Activated CD8-positive, alpha-beta memory T cell treated with anti-CD3 and anti-CD28 coated beads for 36 hours (primary cell): ENCODE results near the gene PAEP. TPM values are rescaled to one million over a fixed set of nuclear protein-coding genes. Genes with fewer than 3 reads are reported as not detected.

Experiments
- CTCF ChIA-PET: fragments of 350-600 bp; sonication (Branson Sonifier 250); formaldehyde crosslinking; loops from one replicate; lab custom pipeline; 2021; ENCODE audit warnings: antibody characterized with exemption; lab: Charles Lee
- POLR2A ChIA-PET: fragments of 350-600 bp; sonication (Branson Sonifier 250); formaldehyde crosslinking; loops from one replicate; lab custom pipeline; 2021; ENCODE audit warnings: antibody characterized with exemption; lab: Charles Lee
- total RNA-seq, 2 experiments: library from RNA; stranded (reverse); gene quantifications; one replicate each; pipeline ENCODE4 v1.2.3, GENCODE V29; 2021

PAEP gene
- total RNA-seq, 2 experiments from 2014 or later, result not detected

- POLR2A ChIA-PET, result no interaction called here
- CTCF ChIA-PET, result no interaction called here
These were observed 27.5 kb downstream of the PAEP start for GRCh38 chr9:135588886-135589595.

- POLR2A ChIA-PET, result interaction anchor here (0.7 kb wide), 1 partner anchor 370 kb away, joined by 3 read pairs; no protein-coding TSS in a partner anchor
- CTCF ChIA-PET, result no interaction called here
These were observed 28.3 kb downstream of the PAEP start for GRCh38 chr9:135589596-135590485.

DNA sequence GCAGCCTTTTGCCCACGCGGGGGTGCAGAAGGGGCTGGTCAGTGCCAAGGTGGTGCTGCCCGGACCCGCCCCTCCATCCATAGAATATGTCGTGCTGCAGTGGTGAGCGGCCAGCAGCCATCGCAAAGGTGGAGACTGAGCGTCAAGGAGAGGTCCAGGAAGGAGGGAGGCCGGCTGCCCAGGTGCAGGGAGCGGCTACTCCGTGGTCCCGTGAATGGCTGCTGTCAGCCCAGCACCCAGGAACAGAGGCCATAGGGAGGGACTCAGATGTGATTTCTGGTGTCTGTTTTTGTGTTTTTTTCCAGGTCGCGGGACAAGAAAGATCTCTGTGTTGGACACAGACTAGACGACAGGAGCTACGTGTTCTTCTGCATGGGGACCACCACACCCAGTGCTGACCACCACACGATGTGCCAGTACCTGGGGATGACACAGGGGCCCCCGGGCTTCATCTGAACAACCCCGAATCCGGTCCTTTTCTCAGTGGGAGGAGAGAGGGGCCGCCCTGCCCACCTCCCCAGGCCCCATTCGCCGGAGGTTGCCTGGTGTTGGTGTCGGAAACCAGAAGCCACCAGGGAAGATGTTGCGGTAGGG lies 29.0 kb downstream of the PAEP start:
- ChIA-PET CTCF (no interaction called here), POLR2A (interaction anchor here (0.7 kb wide), 1 partner anchor 369 kb away, joined by 3 read pairs; no protein-coding TSS in a partner anchor)

DNA sequence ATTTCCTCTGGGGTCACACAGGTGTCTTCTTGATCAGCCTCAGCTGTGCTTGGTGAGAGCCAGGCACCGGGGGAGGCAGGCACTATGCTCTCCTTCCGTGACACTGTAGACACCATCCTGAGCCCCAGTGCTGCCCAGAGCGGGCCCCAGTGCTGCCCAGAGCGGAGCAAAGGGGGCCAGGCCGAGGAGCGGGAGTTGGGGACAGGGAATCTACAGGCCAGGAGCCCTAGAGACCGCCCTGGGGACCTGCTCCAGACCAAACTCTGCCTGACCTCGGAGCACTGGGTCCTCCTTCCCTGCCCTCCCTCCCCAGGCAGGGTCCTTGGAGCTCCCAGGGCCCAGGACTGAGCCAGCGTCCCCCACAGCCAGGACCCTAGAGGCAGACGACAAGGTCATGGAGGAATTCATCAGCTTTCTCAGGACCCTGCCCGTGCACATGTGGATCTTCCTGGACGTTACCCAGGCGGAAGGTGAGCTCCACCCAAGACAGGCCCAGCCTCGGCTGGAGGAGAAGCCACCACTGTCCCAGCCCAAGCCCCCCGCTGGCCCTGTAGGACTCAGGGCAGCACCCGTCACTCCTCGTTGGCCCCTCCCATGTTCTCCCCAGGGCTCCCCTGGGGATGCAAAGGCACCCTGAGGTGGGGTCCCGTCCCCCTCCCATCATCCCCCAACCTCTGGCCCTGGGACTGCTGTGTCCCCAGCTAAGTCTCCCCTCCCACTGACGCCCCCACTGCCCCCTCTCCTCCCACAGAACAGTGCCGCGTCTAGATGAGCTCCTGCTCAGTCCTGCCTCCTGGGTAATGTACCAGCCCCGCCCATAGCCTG lies 30.2 kb downstream of the PAEP start:
- CTCF ChIA-PET, result no interaction called here
- POLR2A ChIA-PET, result no interaction called here

- ChIA-PET CTCF (no interaction called here), POLR2A (no interaction called here)
These were observed 30.7 kb downstream of the PAEP start for GRCh38 chr9:135592331-135592590.

DNA sequence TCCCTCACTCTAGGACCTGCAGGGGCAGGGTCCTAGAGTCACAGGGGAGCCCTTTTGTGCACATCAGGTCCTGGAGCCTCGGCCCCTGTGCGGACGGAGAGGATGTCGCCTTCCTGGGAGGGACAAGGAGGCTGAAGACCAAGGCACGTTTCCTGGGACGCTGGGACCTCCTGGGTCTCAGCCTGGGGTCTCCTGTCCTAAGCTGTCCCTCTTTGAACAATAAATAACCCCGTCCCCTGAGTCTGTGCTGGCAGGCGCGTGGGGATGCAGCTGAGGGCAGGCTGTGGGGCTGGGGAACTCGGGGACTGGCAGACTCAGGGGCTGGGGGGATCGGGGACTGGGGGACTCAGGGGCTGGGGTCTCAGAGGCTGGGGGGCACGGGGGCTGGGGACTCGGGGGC lies 31.1 kb downstream of the PAEP start:
- CTCF ChIA-PET, result no interaction called here
- POLR2A ChIA-PET, result no interaction called here

GRCh38 chr9:135596211-135596610 lies 34.7 kb downstream of the PAEP start:
- CTCF ChIA-PET, result no interaction called here
- POLR2A ChIA-PET, result no interaction called here

DNA sequence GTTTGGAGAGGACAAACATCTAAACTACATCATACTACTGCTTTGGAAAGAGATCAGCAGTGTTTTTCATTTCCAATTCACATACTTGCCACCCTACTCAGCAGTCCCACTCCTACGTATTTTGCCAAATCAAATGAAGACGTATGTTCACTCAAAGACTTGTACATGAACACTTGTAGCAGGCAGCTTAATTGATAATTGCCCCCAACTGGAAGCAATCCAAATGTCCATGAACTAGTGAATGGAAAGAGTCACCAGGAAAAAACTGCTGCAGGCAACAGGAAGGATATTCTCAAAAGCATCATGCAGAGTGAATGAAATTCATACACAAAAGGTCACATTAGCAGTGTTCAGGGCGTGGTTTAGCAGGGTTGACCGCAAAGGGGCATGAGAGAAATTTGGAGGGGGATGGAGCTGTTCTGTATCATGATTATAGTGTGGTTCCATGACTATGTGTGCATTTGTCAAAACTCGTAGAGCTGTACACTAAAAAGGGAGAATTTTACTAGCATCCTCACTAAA lies 38.8 kb downstream of the PAEP start:
- ChIA-PET POLR2A (no interaction called here), CTCF (no interaction called here)

- POLR2A ChIA-PET, result no interaction called here
- CTCF ChIA-PET, result no interaction called here
These were observed 40.4 kb downstream of the PAEP start for GRCh38 chr9:135601988-135602387.

DNA sequence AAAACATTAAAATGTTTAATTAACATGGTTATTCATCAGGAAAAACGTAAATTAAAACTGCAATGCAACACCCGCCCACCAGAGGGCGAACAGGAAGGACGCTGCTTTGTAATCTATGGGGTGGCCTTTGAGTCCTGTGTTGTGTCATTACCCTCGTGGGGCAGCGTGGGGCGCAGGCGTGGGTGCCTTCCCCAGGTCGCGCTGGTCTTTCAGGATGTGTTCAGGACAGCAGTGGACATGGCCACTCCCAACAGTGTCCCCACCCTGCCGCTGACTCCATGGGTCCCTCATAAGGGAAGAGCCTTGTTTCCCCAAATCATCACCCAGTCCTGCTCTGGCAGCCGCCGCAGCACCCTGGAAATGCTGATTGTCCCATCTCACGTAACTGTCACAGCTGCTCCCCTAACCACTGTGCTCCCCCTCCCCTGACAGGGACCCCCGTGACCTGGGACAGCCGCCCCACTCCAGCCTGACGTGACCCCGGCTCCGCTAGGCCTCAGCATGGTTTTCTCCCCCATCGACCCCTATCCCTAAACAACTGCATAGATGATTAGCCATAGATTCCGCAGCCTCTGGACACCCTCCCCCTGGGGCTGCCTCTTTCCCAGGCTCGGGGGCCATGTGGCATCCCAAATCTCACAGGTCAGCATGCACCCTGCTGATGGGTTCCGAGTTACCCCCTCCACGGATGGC lies 41.4 kb downstream of the PAEP start:
- CTCF ChIA-PET, result interaction anchor here (0.6 kb wide), 1 partner anchor 1866 kb away, joined by 3 read pairs; no protein-coding TSS in a partner anchor
- POLR2A ChIA-PET, result no interaction called here

- POLR2A ChIA-PET, result no interaction called here
- CTCF ChIA-PET, result no interaction called here
These were observed 43.1 kb downstream of the PAEP start for GRCh38 chr9:135604437-135605237.

DNA sequence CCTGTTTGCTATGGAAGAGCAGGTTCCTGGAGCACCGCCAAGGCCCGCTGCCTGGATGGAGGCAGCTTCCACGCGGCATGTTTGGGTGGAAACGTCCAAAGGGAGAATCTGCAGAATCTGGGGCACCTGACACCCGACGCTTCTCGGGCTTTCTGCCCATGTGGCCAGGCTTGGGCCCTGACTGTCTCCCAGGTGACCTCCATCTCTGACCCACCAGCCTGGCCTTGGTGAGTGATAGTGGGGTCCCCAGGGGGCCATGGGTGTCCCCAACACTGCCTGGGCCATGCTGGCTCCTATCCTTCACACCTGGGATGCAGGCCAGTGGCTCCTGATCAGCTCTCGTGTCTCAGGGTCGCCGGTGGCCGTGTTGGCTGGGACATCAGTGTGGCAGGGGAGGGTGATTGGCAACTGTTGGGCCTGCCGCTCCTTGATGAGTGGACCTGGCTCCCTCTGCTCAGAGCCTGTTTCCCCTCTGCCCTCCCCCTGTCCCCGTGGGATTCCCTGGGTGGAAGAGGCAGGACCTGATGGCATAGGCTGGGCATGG lies 43.8 kb downstream of the PAEP start:
- CTCF ChIA-PET, result no interaction called here
- POLR2A ChIA-PET, result no interaction called here

DNA sequence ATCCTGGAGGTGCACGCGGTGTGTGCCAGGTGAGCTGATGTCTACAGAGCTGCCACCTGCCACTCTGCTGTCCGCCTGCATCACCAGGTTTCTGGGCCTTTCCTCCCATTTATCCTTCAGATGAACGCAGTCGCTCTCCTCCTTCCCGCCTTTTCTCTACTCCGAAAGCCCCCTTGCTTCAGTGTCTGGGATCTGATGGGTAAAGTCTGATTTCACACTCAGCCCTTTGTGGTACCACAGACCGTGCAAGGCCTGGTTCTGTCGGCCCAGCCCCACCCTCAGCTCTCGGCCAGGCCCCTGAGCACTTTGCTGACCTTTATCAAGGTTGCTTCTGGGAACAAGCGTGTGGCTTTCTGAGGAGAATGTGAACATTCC lies 45.3 kb downstream of the PAEP start:
- CTCF ChIA-PET, result no interaction called here
- POLR2A ChIA-PET, result no interaction called here

DNA sequence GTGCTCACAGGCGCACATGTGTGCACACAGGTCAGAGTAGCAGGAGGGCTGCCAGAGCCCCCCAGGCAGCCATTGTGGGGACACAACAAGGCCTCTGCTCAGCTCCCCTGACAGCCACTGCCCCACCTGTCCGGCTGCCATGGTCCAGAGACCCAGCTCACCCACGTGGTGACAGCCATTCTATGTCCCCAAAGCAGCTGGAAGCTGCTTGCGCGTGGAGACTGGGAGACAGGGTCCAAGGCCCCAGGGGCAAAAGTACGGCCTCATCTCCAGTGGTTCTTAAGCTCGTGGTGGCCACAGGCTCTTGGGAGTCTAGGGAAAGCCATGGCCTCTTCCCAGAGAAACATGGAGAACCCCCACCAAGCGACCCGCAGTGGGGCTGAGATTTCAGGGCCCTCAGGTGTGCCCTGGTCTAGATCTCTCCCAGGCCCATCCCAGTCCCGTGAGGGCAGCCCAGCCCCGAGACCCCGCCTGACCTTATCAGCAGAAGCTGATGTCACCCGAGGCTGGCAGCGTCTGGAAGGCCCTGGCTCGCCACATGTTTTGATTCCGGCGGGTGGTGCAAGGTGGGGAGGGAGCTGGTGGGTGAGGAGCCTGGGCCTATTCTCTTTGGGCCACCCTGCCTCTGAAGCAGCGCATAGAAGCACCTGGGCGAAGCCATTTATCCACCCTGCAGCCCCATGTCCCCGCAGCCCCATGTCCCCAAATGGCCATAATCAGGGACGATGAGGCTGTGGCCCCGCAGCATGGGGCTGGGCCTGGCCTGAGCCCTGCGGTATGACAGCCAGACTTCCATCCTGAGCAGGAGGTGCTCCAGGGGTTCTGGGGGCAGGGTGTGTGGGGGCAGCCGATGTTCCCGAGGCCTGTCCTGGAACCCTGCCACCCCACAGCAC lies 46.1 kb downstream of the PAEP start:
- CTCF ChIA-PET, result no interaction called here
- POLR2A ChIA-PET, result no interaction called here

DNA sequence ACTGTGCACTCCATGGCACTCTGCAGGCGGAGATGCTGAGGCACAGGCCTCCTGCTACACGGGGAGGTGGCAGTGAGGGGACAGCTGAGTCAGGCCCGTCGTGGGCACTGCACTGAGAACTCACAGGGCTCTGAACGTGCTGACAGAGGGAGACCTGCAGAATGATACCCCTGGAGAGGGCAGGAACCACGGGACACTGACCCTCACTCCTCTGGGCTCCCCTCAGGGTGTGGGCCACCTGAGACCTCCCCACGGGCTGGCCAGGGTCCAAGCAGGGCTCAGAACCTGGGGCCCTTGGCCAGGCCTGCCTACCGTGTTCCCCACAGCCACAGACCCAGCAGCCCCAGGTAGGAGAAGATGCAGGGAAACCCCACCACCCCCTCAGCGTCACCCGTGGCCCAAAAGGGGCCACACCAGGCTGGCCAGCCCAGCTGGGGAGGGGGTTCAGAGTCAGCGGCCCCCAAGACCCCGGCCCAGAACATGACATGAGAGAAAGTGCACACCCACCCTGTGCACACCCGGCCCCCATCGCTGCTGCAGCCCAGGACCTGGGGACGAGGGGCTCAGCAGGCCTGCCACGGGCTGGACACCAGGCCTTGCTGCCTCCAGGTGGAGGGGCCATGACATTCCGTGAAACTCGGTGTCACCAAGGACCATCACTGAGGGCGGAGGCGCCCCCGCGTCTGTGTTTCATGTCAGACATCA lies 46.9 kb downstream of the PAEP start:
- ChIA-PET CTCF (no interaction called here), POLR2A (no interaction called here)

GRCh38 chr9:135608999-135609317 lies 47.4 kb downstream of the PAEP start:
- CTCF ChIA-PET, result no interaction called here

More at GRCh38 chr9:135608999-135609317, 47.4 kb downstream of the PAEP start:
- POLR2A ChIA-PET, result no interaction called here
